Natural killer cell (primary cell): ENCODE data around the gene HECTD4. TPM values are rescaled to one million over a fixed set of nuclear protein-coding genes. Genes with fewer than 3 reads are reported as not detected.

ENCODE experiments used
- ATAC-seq, 3 donors: fragments of 150-1000 bp in 2 of 3; fragments of 200-7000 bp in 1 of 3; cut with Tn5 transposase; 1 replicate in 1 of 3; 2 replicates in 2 of 3; pipeline ENCODE4 v1.10.0; 2021; ENCODE audit warnings: mild to moderate bottlenecking in 2 of 3, moderate library complexity in 2 of 3
- DNase-seq, 2 donors: peaks; one replicate each; pipeline versions ENCODE4 v3.0.0 to v3.0.0-alpha.2; 2013 to 2021; ENCODE audit warnings: mixed read lengths in 1 of 2
- H3K27ac ChIP-seq: one replicate; pipeline ENCODE4 v1.5.1; 2013; ENCODE audit warnings: mild to moderate bottlenecking, low read length
- H3K27me3 ChIP-seq: one replicate; pipeline ENCODE4 v1.6.1; 2013; ENCODE audit warnings: low read length; ENCODE audit not compliant: control insufficient read depth, insufficient read depth
- H3K36me3 ChIP-seq: one replicate; pipeline ENCODE4 v1.6.1; 2013; ENCODE audit warnings: low read length; ENCODE audit not compliant: control insufficient read depth, insufficient read depth
- H3K4me1 ChIP-seq: one replicate; pipeline ENCODE4 v1.6.1; 2013; ENCODE audit warnings: low read length; ENCODE audit not compliant: control insufficient read depth, insufficient read depth
- H3K4me3 ChIP-seq: one replicate; pipeline ENCODE4 v1.5.1; 2013; ENCODE audit warnings: low read length
- H3K9me3 ChIP-seq: one replicate; pipeline ENCODE4 v1.6.1; 2013; ENCODE audit warnings: low read length; ENCODE audit not compliant: control insufficient read depth, insufficient read depth
- H3K27ac Mint-ChIP-seq, 2 donors: one replicate each; pipeline ENCODE4 v1.8.0; 2022; ENCODE audit warnings: mild to moderate bottlenecking in 2 of 2, mixed read lengths in 2 of 2, moderate library complexity in 1 of 2
- H3K27me3 Mint-ChIP-seq, 2 donors: one replicate each; pipeline ENCODE4 v1.8.0; 2022; ENCODE audit warnings: low read depth in 2 of 2, mixed read lengths in 2 of 2
- H3K36me3 Mint-ChIP-seq: one replicate; pipeline ENCODE4 v1.8.0; 2022; ENCODE audit warnings: mixed read lengths
- H3K4me1 Mint-ChIP-seq, 2 donors: one replicate each; pipeline ENCODE4 v1.8.0; 2022; ENCODE audit warnings: mixed read lengths in 2 of 2
- H3K4me3 Mint-ChIP-seq: one replicate; pipeline ENCODE4 v1.8.0; 2022; ENCODE audit warnings: mild to moderate bottlenecking, moderate library complexity, mixed read lengths
- H3K9me3 Mint-ChIP-seq, 2 donors: one replicate each; pipeline ENCODE4 v1.8.0; 2022; ENCODE audit warnings: mixed read lengths in 2 of 2
- CTCF ChIP-seq: fragments of 200-600 bp; IDR thresholded peaks from one replicate; pipeline ENCODE4 v1.8.0; 2022; ENCODE audit warnings: antibody characterized with exemption
- WGBS: methylation state at CpG from one replicate; pipeline ENCODE4 v1.1.7; 2013; ENCODE audit warnings: missing lambda C conversion rate; ENCODE audit not compliant: insufficient coverage; 5-methylcytosine and 5-hydroxymethylcytosine counted together
- intact Hi-C: fragments of 100-400 bp; cut with micrococcal nuclease; formaldehyde crosslinking; loops from one replicate; pipeline ENCODE4 v1.14.2; 2022
- total RNA-seq, 4 donors: library from RNA; stranded (reverse); fragments of 120-200 nt in 1 of 4; gene quantifications; one replicate each; pipeline versions ENCODE4 v1.2.3 to v1.2.4, GENCODE V29; 2013 to 2022

HECTD4 gene
- total RNA-seq, 3 donors from 2014 or later (not counting 1 experiment from before 2014, with no cell fraction given), result 66.9 to 82.6 (median 79.2) TPM

DNA sequence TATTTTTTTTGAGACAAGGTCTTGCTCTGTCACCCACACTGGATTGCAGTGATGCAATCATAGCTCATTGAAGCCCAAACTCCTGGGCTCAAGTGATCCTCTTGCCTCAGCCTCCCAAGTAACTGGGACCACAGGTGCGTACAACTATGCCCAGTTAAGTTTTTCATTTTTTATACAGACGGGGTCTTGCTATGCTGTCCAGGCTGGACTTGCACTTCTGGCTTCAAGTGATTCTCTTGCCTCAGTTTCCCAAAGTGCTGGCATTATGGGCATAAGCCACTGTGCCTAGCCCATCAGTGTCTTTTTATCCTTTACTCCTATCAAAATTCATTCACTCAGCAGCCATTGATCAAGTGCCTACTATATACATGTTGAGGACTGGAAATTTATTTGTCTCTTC is 45.5 kb upstream of the HECTD4 start:
- Mint-ChIP-seq H3K36me3 (no peaks in the 10 kb centered on the region), H3K4me3 (no peak overlapping the region), H3K27me3 (no peaks in the 10 kb centered on the region), H3K9me3 (no peaks in the 10 kb centered on the region), H3K4me1 (peaks cover 39 to 44% of the 10 kb centered on the region in 2 donors), H3K27ac (no peak overlapping the region)
- intact Hi-C loops, result no loop called here
- Histone ChIP-seq H3K27ac (no peak overlapping the region), H3K9me3 (no peaks in the 10 kb centered on the region), H3K4me3 (no peak overlapping the region), H3K36me3 (no peaks in the 10 kb centered on the region), H3K4me1 (peaks cover 4% of the 10 kb centered on the region), H3K27me3 (no peaks in the 10 kb centered on the region)
- no peak for DNase-seq
- no peak for ATAC-seq
- TF ChIP-seq CTCF, result no peak
- 100% methylated on average over 2 of the region's 2 CpGs for WGBS

GRCh38 chr12:112425582-112426382 is 43.6 kb upstream of the HECTD4 start:
- TF ChIP-seq CTCF, result no peak
- Mint-ChIP-seq H3K36me3 (no peaks in the 10 kb centered on the region), H3K4me3 (no peak overlapping the region), H3K27me3 (no peaks in the 10 kb centered on the region), H3K4me1 (peaks cover 41 to 46% of the 10 kb centered on the region in 2 donors), H3K9me3 (no peaks in the 10 kb centered on the region), H3K27ac (peak overlapping the region in 1 of 2 donors; percentile 40)
- Histone ChIP-seq H3K4me3 (no peak overlapping the region), H3K4me1 (peaks cover 4% of the 10 kb centered on the region), H3K27ac (no peak overlapping the region), H3K27me3 (no peaks in the 10 kb centered on the region), H3K9me3 (no peaks in the 10 kb centered on the region), H3K36me3 (no peaks in the 10 kb centered on the region)
- ATAC-seq (no peak), DNase-seq (no peak)
- intact Hi-C loops, result no loop called here
- 75% methylated on average over 4 of the region's 7 CpGs for WGBS

- ATAC-seq (no peak), DNase-seq (no peak)
- Mint-ChIP-seq H3K27ac (no peak overlapping the region), H3K4me3 (no peak overlapping the region), H3K4me1 (peaks cover 52 to 60% of the 10 kb centered on the region in 2 donors), H3K9me3 (no peaks in the 10 kb centered on the region), H3K36me3 (no peaks in the 10 kb centered on the region), H3K27me3 (no peaks in the 10 kb centered on the region)
- H3K4me3 ChIP-seq, result no peak overlapping the region
- no peaks in the 10 kb centered on the region for H3K9me3 ChIP-seq
- no peak overlapping the region for H3K27ac ChIP-seq
- intact Hi-C loops, result no loop called here
- H3K4me1 ChIP-seq, result peaks cover 17% of the 10 kb centered on the region
- no peak for TF ChIP-seq CTCF
- H3K27me3 ChIP-seq, result no peaks in the 10 kb centered on the region
- no peaks in the 10 kb centered on the region for H3K36me3 ChIP-seq
- WGBS, result 93% methylated on average over 3 of the region's 3 CpGs
Measured at GRCh38 chr12:112424126-112424525, 41.9 kb upstream of the HECTD4 start.

DNA sequence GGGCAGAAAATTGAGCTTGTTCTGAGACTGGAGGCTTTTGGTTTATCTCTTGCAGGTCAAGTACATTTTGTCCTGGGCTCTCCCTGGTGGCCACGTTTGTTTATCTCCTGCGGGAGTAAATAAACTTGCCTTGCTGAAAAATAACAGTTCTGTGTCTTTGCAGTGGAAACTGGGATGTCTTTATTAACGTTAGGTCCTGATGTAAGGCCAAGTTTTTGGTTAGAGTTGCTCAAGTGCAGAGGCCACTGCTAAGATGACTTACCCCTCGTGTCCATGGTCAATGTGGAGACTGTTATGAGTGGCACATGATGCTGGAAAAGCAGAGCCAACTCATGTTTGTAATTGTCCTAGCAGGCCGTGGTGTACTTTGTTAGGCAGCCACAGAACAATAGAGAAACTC is 40.3 kb upstream of the HECTD4 start:
- Histone ChIP-seq H3K36me3 (no peaks in the 10 kb centered on the region), H3K4me3 (no peak overlapping the region), H3K9me3 (no peaks in the 10 kb centered on the region), H3K27me3 (no peaks in the 10 kb centered on the region), H3K4me1 (peaks cover 26% of the 10 kb centered on the region), H3K27ac (no peak overlapping the region)
- intact Hi-C loops, result no loop called here
- Mint-ChIP-seq H3K36me3 (no peaks in the 10 kb centered on the region), H3K4me3 (no peak overlapping the region), H3K27ac (peak overlapping the region; percentile 8 to 60), H3K4me1 (peaks cover 51% of the 10 kb centered on the region in 2 donors), H3K27me3 (no peaks in the 10 kb centered on the region), H3K9me3 (no peaks in the 10 kb centered on the region)
- DNase-seq (no peak), ATAC-seq (no peak)
- WGBS, result 78% methylated on average over 5 of the region's 5 CpGs
- no peak for TF ChIP-seq CTCF
